ENCODE measurements around the gene STMN1. TPM values are rescaled to one million over a fixed set of nuclear protein-coding genes. Genes with fewer than 3 reads are reported as not detected.

STMN1 gene
- total RNA-seq, 3 donors from 2014 or later = 68.0 to 94.8 (median 80.0) TPM

- Mint-ChIP-seq H3K9me3 (no peaks in the 10 kb centered on the region), H3K4me3 (no peak overlapping the region), H3K36me3 (ENCODE audit: insufficient read depth) (no peaks in the 10 kb centered on the region), H3K27me3 (ENCODE audit: low read depth) (no peaks in the 10 kb centered on the region), H3K4me1 (ENCODE audit: low read depth) (peaks cover 8% of the 10 kb centered on the region)
- no peak for DNase-seq
- ATAC-seq = no peak
These were observed 14.6 kb downstream of the STMN1 start for GRCh38 chr1:25891606-25892005.

GRCh38 chr1:25890239-25891034, 15.8 kb downstream of the STMN1 start:
- H3K36me3 Mint-ChIP-seq (ENCODE audit: insufficient read depth) = no peaks in the 10 kb centered on the region
- H3K9me3 Mint-ChIP-seq = no peaks in the 10 kb centered on the region
- ATAC-seq = no peak
- no peak overlapping the region for H3K4me3 Mint-ChIP-seq
- DNase-seq = no peak
- H3K4me1 Mint-ChIP-seq (ENCODE audit: low read depth) = peaks cover 4% of the 10 kb centered on the region
- no peaks in the 10 kb centered on the region for H3K27me3 Mint-ChIP-seq (ENCODE audit: low read depth)

- Mint-ChIP-seq H3K9me3 (no peaks in the 10 kb centered on the region), H3K36me3 (ENCODE audit: insufficient read depth) (no peaks in the 10 kb centered on the region), H3K4me1 (ENCODE audit: low read depth) (no peaks in the 10 kb centered on the region), H3K27me3 (ENCODE audit: low read depth) (no peaks in the 10 kb centered on the region), H3K4me3 (no peak overlapping the region)
- no peak for DNase-seq
- ATAC-seq = no peak
These were observed 16.7 kb downstream of the STMN1 start for GRCh38 chr1:25889470-25889869.

- no peaks in the 10 kb centered on the region for H3K36me3 Mint-ChIP-seq (ENCODE audit: insufficient read depth)
- H3K4me1 Mint-ChIP-seq (ENCODE audit: low read depth) = no peaks in the 10 kb centered on the region
- H3K4me3 Mint-ChIP-seq = no peak overlapping the region
- no peak for ATAC-seq
- no peaks in the 10 kb centered on the region for H3K27me3 Mint-ChIP-seq (ENCODE audit: low read depth)
- DNase-seq = no peak
- H3K9me3 Mint-ChIP-seq = no peaks in the 10 kb centered on the region
These were observed 17.7 kb downstream of the STMN1 start for GRCh38 chr1:25888426-25888987.

- H3K4me3 Mint-ChIP-seq = no peak overlapping the region
- no peaks in the 10 kb centered on the region for H3K36me3 Mint-ChIP-seq (ENCODE audit: insufficient read depth)
- ATAC-seq (no peak), DNase-seq (no peak)
- no peaks in the 10 kb centered on the region for H3K4me1 Mint-ChIP-seq (ENCODE audit: low read depth)
- no peaks in the 10 kb centered on the region for H3K27me3 Mint-ChIP-seq (ENCODE audit: low read depth)
- no peaks in the 10 kb centered on the region for H3K9me3 Mint-ChIP-seq
These were observed 20.6 kb downstream of the STMN1 start for GRCh38 chr1:25885602-25886001.

GRCh38 chr1:25881266-25881665, 25.0 kb downstream of the STMN1 start:
- H3K9me3 Mint-ChIP-seq = no peaks in the 10 kb centered on the region
- H3K36me3 Mint-ChIP-seq (ENCODE audit: insufficient read depth) = no peaks in the 10 kb centered on the region
- no peaks in the 10 kb centered on the region for H3K27me3 Mint-ChIP-seq (ENCODE audit: low read depth)
- no peak for ATAC-seq
- H3K4me3 Mint-ChIP-seq = no peak overlapping the region
- H3K4me1 Mint-ChIP-seq (ENCODE audit: low read depth) = no peaks in the 10 kb centered on the region
- no peak for DNase-seq

- Mint-ChIP-seq H3K27me3 (ENCODE audit: low read depth) (no peaks in the 10 kb centered on the region), H3K4me3 (no peak overlapping the region), H3K9me3 (no peaks in the 10 kb centered on the region), H3K36me3 (ENCODE audit: insufficient read depth) (no peaks in the 10 kb centered on the region), H3K4me1 (ENCODE audit: low read depth) (peaks cover 2% of the 10 kb centered on the region)
- DNase-seq (no peak), ATAC-seq (no peak)
These were observed 25.7 kb downstream of the STMN1 start for GRCh38 chr1:25880518-25880917.

- no peaks in the 10 kb centered on the region for H3K36me3 Mint-ChIP-seq (ENCODE audit: insufficient read depth)
- H3K27me3 Mint-ChIP-seq (ENCODE audit: low read depth) = no peaks in the 10 kb centered on the region
- peaks cover 6% of the 10 kb centered on the region for H3K4me1 Mint-ChIP-seq (ENCODE audit: low read depth)
- H3K4me3 Mint-ChIP-seq = no peak overlapping the region
- ATAC-seq (no peak), DNase-seq (no peak)
- H3K9me3 Mint-ChIP-seq = no peaks in the 10 kb centered on the region
These were observed 26.5 kb downstream of the STMN1 start for GRCh38 chr1:25879675-25880074.

- H3K36me3 Mint-ChIP-seq (ENCODE audit: insufficient read depth) = no peaks in the 10 kb centered on the region
- no peaks in the 10 kb centered on the region for H3K9me3 Mint-ChIP-seq
- DNase-seq = no peak
- no peaks in the 10 kb centered on the region for H3K27me3 Mint-ChIP-seq (ENCODE audit: low read depth)
- no peak overlapping the region for H3K4me3 Mint-ChIP-seq
- H3K4me1 Mint-ChIP-seq (ENCODE audit: low read depth) = peaks cover 7% of the 10 kb centered on the region
- no peak for ATAC-seq
These were observed 27.5 kb downstream of the STMN1 start for GRCh38 chr1:25878690-25879089.

GRCh38 chr1:25877155-25877554, 29.1 kb downstream of the STMN1 start:
- DNase-seq (no peak), ATAC-seq (no peak)
- H3K4me1 Mint-ChIP-seq (ENCODE audit: low read depth) = peaks cover 7% of the 10 kb centered on the region
- H3K4me3 Mint-ChIP-seq = no peak overlapping the region
- no peaks in the 10 kb centered on the region for H3K36me3 Mint-ChIP-seq (ENCODE audit: insufficient read depth)
- H3K27me3 Mint-ChIP-seq (ENCODE audit: low read depth) = no peaks in the 10 kb centered on the region
- H3K9me3 Mint-ChIP-seq = no peaks in the 10 kb centered on the region

GRCh38 chr1:25876693-25877077, 29.5 kb downstream of the STMN1 start:
- no peak for DNase-seq
- Mint-ChIP-seq H3K9me3 (no peaks in the 10 kb centered on the region), H3K4me3 (no peak overlapping the region)

GRCh38 chr1:25875856-25876692, 30.1 kb downstream of the STMN1 start:
- Mint-ChIP-seq H3K4me3 (peak overlapping the region; percentile 71), H3K27me3 (ENCODE audit: low read depth) (no peaks in the 10 kb centered on the region), H3K36me3 (ENCODE audit: insufficient read depth) (no peaks in the 10 kb centered on the region), H3K9me3 (no peaks in the 10 kb centered on the region), H3K4me1 (ENCODE audit: low read depth) (peaks cover 7% of the 10 kb centered on the region)
- DNase-seq (peak; percentile 12), ATAC-seq (peak; percentile 52 to 57)

More at GRCh38 chr1:25876693-25877077, 29.5 kb downstream of the STMN1 start:
- no peak for ATAC-seq
- H3K4me1 Mint-ChIP-seq (ENCODE audit: low read depth) = peaks cover 7% of the 10 kb centered on the region
- H3K27me3 Mint-ChIP-seq (ENCODE audit: low read depth) = no peaks in the 10 kb centered on the region
- no peaks in the 10 kb centered on the region for H3K36me3 Mint-ChIP-seq (ENCODE audit: insufficient read depth)

- ATAC-seq = peak; percentile 87 to 89
These were observed 30.9 kb downstream of the STMN1 start, which contains the start of gene PAQR7 for GRCh38 chr1:25875154-25875855. PAQR7 (minus strand) TSS chr1:25875708; CDS start chr1:25863839, 11,869 bp downstream.

GRCh38 chr1:25874635-25875153, 31.5 kb downstream of the STMN1 start:
- DNase-seq (no peak), ATAC-seq (peak in 1 of 2 donors; percentile 3)
- peaks cover 7% of the 10 kb centered on the region for H3K4me1 Mint-ChIP-seq (ENCODE audit: low read depth)
- H3K36me3 Mint-ChIP-seq (ENCODE audit: insufficient read depth) = no peaks in the 10 kb centered on the region
- peak overlapping the region; percentile 85 for H3K4me3 Mint-ChIP-seq
- H3K27me3 Mint-ChIP-seq (ENCODE audit: low read depth) = no peaks in the 10 kb centered on the region
- H3K9me3 Mint-ChIP-seq = no peaks in the 10 kb centered on the region

More at GRCh38 chr1:25875154-25875855, 30.9 kb downstream of the STMN1 start, which contains the start of gene PAQR7:
- Mint-ChIP-seq H3K36me3 (ENCODE audit: insufficient read depth) (no peaks in the 10 kb centered on the region), H3K27me3 (ENCODE audit: low read depth) (no peaks in the 10 kb centered on the region), H3K4me1 (ENCODE audit: low read depth) (peaks cover 7% of the 10 kb centered on the region), H3K9me3 (no peaks in the 10 kb centered on the region), H3K4me3 (peak within 1 kb of the TSS; percentile 85)
- DNase-seq = peak; percentile 35
